ENCODE measurements around the gene NFATC2.

The NFATC2 gene

DNA sequence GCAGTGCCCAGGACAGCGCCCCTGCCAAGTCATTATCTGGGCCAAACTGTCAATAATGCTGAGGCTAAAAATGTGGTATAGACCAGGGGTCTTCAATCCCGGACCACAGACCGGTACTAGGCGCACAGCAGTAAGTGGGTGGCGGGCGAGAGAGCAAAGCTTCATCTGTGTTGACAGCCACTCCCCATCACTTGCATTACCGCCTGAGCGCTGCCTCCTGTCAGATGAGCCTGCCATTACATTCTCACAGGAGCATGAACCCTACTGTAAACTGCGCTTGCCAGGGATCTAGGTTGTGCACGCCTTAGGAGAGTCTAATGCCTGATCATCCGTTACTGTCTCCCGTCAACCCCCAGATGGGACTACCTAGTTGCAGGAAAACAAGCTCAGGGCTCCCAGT lies 91.0 kb downstream of the NFATC2 start:
- DNase-seq (ENCODE audit: low read depth in 3 of 3), result no peak

DNA sequence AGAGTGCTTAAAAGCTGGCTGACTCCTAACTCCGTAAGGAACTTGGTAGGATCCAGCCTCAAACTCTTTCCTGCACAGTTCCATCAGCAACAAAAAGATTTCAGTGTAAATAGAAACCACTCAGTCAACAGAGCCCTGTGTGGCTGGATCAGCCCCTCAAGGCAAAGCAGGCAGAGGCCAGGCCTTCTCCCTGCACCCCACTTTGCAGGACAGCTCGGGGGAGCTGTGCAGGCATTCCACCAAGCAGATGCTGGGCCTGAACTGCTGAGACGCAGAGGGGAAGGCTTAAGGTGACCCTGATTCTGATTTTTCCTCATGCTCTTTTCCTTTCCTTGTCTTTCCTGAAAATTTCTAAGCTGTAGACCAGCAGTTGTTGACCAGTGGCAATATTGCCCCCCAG lies 91.5 kb downstream of the NFATC2 start:
- DNase-seq (ENCODE audit: low read depth in 3 of 3), result no peak

DNA sequence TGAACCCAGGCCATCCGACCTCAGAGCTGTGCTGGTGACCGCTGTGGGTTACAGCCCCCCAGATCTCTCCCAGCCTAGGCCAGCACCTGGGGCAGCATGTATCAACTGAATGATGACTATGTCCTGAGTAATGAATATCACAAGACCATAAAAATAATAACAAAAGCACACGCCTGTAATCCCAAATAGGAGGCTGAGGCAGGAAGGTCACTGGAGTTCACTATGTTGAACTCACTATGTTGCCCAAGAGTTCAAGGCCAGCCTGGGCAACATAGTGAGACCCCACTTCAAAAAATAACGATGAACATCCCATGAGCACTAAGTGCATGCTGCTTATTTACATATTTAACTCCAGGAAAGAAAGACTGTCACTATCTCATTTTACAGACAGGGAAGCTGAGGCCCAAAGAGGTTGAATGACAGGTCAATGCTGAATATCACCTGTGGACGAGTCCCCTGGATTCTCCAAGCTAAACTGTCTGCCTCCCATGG lies 92.3 kb downstream of the NFATC2 start:
- DNase-seq (ENCODE audit: low read depth in 3 of 3), result no peak

DNA sequence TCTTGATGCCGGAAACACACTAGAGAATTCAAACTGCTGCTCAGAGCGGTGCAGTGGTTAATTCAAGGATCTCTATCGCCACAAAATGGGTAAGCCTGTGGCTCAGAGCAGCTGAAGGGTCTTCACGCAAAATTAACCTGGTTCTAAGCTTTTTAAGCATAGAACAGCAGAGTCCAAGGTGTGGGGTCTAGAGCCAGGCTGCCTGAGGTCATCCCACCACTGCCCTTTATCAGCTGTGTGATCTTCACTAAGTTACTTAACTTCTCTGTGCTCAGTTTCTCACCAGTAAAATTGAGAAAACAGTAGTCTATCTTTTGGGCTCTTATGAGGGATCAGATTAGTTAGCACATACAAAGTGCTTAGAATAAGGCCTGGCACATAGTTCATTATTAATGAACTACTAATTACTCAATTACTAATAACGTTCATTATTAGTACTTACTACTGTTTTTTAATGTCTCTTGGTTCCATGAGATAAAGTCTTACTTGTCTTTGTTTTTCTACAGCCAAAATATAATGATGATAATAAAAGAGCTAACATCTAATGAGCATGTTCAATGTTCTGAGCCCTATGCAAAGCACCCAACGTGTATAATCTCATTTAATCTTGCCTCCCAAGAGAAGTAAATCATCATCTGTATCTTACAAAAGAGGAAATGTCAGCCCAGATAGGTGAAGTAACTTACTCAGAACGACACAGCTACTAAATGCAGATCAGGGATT lies 92.9 kb downstream of the NFATC2 start:
- DNase-seq (ENCODE audit: low read depth in 3 of 3), result no peak

DNA sequence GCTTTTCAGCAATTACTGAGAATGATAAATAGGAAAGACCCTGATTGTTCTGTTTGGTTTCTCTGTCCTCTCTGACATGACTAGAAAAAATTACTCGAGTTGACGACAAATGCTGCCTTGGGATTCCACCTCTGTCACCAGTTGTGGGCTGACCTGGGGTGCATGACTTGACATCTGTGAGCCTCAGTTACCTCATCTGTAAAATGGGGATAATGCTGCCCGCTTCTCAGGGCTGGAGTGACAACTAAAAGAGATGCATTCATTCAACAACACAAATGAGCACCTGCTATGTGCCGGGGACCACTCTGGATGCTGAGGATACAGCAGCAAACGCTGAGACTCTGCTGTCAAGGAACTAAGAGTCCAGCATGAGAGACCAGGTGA lies 94.8 kb downstream of the NFATC2 start:
- DNase-seq (ENCODE audit: low read depth in 3 of 3), result no peak

DNA sequence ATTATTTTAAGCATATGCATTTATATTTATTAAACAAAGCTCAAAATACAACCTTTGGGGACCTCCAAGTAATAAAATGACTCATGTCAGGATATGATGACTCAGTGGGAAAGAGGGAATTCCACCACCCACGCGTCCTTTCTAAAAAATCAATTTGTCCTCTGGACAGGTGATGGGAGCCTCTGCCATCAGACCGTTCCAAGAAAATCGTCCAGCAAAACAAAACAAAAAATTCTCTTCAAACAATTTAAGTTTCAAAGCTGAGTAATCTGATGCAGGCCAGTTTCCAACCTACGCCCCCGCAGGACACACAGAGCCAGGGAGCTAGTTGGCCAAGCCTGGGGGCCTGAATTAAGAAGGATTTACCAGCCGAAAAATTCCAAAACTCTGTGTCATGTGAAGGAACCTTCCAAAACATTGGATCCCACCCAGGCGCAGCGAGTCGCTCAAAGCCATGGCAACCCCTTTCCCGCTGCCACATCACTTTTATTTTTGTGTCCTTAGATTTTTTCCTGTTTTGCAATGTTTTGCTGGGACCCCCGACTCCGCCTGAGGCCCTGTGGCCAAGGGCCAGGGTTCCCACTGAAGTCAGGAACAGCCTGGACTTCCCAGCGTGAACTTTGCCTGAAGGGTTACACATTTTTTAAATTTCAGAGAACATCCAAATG lies 95.3 kb downstream of the NFATC2 start:
- no peak for DNase-seq (ENCODE audit: low read depth in 3 of 3)

DNA sequence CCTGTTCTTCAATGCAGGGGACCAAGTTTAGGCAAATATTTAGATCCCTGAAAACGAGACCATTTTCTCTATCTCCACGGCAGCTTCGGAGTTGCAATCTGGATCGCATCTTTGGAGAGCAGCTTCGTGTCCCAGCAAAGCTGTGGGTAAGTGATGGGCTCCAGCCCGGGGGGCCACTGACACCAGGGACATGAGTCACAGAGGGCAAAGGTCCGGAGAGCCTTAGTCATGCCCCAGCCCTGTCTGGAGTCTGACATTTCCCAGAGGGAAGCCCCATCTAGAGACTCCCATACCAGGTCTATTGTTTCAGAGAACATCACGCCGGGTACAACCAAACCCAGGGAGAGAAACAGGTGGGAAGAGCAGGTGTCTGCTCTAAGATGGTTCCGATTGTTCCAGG lies 95.9 kb downstream of the NFATC2 start:
- no peak for DNase-seq (ENCODE audit: low read depth in 3 of 3)

DNA sequence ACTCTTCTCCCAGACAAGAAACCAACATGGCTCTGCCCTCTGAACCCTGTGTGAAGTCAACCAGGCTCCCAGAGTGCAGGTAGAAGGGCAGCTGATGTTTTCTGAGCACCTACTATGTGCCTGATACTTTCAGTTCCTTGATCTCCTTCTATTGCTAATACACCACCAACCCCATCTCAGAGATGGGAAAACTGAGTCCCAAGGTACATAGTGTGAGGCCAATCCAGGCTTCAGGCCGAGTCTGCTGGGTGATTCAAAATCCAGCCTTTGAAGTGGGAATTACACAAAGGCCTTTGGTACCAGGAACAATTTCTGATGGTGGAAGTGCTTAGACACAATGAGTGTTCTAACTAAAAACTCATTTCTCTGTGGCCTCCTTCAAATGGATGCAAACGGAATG lies 96.3 kb downstream of the NFATC2 start:
- no peak for DNase-seq (ENCODE audit: low read depth in 3 of 3)

DNA sequence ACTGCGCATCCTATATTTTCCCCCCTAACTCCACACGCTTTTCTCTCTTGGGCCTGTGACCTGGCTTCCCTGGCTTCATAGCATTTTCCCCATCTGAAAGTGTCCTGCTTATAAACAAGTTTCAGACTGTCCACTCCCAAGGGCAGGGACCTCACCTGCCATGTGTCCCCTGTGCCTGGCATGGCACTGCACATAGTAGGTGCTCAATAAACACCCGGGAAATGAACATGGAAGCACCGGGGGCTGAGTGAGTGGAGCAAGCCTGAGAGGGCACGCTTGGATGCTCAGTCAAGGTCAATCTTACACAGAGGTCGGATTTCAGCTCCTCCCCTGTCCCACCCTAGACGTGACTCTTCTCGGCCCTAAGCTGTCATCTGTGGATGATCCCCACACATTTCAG lies 96.9 kb downstream of the NFATC2 start:
- DNase-seq (ENCODE audit: low read depth in 3 of 3), result no peak

DNA sequence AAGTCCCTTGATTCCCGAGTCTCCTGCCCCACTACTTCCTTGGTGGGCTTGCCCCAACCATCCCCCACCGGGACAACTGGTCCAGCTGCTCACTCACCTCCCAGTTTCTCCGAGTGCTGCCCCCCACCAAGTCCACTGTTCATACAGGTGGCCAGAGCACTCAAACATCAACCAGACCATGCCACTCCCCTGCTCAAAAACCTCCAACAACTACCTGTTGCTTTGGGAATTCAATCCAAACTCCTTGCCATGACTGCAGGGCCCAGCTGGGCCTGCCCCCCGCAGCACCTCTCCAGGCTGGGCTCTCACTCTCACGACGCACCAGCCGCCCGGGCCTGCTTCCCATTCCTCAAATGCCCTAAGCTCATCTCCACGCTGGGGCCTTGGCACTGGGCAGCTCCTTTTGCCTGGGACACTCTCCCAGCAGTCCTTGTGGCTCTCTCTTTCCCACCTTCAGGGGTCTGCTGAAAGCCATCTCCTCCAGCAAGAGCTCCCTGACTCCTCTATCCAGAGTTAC lies 97.5 kb downstream of the NFATC2 start:
- no peak for DNase-seq (ENCODE audit: low read depth in 3 of 3)

DNA sequence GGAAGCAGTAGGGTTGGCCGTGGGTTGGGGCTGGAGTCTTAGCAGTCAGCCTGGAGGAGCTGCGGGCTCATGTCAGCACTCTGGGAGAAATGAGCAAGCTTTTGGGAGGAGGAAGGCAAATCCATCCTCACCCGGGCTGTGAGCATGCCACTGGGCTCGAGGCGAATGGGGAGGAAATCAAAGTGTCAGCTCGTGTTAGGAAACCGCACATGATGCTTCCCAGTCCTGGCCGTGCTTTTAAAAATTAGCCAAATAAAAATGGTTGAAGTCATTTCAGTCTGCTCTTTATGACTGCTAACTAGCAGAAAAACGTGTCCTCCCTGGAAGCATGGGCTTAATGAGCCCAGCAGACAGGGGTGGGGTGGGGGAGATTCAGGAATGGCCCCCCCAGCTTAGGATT lies 98.1 kb downstream of the NFATC2 start:
- DNase-seq (ENCODE audit: low read depth in 3 of 3), result no peak

DNA sequence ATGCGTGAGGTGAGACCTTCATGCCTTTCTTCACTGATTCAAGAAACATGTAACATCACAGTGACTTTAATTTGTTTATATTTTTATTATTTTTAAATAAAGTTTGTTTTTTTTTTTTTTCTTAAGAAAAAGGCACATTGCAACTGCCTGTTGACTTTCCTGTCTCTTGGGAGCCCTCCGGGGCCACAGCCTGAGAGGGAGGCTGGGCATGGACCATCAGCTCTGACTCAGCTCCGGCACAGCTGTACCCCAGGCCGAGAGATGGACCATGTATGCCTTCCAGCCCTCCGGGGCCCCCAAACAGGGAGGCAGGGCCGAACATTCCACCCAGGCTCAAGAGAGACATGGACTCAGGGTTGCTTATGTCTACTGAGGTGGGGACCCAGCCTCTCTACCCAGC lies 99.9 kb downstream of the NFATC2 start:
- no peak for DNase-seq (ENCODE audit: low read depth in 3 of 3)

DNA sequence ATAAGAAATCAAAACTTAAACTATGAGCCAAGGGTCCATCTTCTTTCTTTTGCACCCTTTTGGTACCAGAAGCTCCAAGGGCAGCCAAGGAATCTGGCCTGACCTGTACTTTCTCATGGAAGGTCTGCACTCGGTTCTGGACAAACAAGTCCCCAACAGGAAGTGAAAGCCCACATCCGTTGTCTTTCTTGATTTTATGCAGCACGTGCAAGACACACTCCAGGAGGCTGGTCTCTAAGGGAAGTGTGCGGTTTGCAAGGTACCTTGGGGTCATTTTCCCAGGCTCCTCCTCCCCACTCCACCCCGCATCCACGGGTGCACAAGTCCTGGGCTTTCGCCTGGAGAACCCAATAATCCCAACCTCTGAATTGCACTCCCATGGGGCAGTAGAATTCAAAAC lies 101.9 kb downstream of the NFATC2 start:
- no peak for DNase-seq (ENCODE audit: low read depth in 3 of 3)

DNA sequence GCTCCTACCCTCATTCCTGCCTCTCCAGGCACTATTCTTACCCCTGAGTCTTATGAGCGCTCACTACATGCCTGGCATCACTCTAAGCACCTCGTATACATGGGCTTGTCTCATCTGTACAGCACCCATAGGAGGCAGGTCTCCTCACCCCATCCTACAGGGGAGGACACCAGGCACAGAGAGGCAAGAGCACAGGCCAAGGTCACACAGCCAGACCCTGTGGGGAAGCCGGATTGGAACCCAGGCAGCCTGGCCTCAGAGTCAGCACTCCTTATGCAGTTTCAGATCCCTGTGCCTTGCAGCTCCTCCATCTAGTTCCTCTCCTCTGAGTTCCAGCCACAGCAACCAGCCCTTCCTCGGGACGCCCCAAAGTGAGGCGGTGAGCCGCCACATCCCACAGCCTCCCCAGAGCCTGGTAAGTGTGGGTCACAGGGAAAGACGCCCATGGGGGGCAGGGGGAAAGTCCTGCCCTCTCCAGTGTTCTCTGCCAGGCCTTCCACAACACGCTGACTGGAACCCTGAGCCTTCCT lies 103.3 kb downstream of the NFATC2 start:
- DNase-seq (ENCODE audit: low read depth in 3 of 3), result no peak

DNA sequence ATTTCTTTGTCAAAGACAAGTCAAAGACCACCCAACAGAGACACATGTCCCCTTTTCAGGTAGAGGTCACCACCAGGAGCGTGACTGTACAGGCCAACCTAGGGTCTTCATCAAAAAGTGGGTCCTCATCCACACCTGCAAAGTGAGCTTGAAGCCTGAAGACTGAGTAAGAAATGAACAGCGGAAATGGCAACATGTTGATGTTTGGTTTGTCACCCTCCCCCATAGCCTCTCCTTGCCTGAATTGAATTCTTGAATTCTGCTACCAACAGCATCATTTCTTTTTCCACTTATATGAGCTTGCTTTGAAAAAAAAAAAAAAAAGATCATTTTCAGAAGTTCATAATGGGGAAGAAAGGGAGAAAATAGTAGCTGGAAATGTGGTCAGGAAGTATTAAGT lies 104.4 kb downstream of the NFATC2 start:
- DNase-seq (ENCODE audit: low read depth in 3 of 3), result no peak

DNA sequence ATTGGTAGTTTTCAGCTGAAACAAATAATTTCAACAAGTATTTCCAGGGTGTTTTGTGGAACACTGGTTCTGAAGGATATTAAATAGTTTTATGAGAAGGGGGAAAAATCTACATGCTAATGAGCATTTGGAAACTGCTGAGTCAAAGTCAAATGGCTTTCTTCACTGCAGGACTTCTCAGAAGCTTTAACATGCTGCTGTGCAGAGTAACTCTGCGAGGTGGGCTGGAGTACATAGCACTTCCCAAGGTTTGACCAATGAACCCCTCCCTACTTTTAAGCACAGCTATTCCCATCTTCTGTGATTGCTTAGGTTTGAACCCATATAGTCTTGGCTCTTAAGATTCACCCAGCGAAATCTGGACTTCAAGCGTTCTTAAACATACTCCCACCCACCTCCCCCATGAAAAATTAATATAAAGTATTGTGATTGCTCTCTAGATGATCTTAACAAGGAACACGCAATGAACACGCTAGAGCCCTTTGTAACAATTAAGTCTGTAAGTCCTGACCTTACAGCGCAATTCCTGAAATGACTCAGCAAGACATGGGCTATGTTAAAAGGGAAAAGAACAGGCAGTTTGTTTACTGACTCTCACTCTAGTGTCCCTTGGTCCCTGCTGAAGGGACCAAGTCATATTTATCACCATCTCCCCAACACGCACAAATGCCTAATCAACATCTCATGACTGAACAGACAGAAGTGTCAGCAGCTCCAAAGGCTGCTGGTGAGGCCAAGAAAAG lies 105.2 kb downstream of the NFATC2 start:
- no peak for DNase-seq (ENCODE audit: low read depth in 3 of 3)

DNA sequence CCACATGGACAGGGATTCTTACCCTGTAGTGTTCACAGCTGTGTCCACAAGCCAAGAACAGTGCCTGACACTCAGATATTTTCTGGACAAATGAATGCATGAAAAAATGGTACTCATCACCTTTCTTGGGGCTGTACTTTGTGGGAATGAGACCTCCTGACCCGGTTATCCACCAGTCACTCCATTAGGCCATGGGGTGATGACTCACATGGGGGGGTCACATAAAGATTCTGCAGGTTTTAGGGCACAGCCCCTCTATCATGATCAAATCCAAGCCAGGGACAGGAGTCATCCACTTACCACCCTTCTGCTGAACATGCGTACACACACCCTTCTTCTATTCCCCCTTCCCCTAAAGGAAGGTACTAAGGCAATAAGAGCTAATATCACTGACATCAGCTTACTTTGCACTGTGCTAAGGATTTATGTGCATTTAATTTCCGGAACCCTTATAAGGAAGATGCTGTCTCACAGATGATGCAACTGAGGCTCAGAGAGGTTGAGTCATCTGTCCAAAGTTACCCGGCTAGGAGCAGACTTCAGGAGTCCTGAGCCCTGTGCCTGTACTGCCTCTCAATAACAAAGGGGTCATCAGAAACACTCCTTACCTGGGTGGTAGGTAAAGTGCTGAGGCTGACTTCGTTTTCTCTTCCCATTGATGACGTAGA lies 107.8 kb downstream of the NFATC2 start:
- no peak for DNase-seq (ENCODE audit: low read depth in 3 of 3)

DNA sequence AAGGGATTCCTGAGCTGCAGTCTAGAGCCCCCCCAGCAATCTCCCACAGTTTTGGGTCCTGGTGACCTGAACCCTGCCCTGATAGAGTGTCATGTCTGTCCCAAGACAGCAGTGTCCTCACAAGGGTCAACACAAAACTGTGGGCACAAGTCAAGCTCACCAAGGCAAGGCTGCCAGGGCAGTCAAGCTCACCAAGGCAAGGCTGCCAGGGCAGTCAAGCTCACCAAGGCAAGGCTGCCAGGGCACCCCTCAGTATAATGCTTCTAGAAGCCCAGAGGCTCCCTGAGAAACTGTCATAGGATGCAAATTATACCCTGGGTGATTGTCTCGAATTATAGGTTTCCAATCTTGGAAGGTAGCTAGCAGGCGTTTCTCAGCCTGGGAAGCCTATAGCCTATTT lies 108.5 kb downstream of the NFATC2 start:
- DNase-seq (ENCODE audit: low read depth in 3 of 3), result no peak

DNA sequence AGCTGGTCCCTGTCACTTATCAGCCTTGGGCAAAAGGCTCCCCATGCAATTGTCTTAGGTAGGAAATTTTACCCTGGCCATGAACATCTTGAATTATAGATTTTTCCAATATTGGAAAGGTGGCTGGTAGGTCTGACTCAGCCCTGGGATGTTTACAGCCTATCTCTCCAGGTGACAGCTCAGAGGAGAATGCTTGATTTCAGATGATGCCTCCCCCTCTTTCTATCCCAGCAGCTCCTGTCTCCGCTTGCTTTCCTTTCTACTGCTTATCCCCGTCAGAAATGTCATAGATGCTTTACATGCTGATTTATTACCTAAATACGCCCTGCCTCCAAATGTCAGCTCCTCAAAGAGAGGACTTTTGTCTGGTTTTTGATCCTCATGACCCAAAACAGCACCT lies 109.6 kb downstream of the NFATC2 start:
- DNase-seq (ENCODE audit: low read depth in 3 of 3), result no peak

DNA sequence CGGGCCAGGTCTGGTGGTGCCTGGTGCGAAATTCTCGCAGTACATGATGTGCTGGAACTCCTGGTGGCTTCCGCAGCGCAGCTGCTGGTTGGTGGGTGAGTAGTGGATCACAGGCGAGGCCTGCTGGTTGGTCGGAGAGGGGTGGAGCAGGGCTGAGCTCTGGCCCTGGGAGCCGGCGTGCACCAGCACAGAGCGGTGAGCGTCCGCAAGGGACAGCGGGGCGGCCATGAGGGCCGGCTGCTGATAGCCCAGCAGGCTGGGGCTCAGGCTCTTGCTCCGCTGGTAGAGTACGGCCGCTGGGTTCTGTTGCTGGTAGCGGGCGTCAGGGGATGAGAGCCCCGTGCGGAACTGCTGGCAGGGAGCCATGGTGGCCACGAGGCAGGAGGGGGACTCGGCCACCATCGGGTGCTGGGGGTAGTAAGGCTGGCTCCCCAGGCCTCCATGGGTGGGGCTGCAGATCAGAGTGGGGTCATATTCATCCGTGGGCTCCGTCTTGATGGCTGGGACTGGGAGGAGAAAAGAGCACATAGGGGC lies 110.2 kb downstream of the NFATC2 start:
- no peak for DNase-seq (ENCODE audit: low read depth in 3 of 3)

DNA sequence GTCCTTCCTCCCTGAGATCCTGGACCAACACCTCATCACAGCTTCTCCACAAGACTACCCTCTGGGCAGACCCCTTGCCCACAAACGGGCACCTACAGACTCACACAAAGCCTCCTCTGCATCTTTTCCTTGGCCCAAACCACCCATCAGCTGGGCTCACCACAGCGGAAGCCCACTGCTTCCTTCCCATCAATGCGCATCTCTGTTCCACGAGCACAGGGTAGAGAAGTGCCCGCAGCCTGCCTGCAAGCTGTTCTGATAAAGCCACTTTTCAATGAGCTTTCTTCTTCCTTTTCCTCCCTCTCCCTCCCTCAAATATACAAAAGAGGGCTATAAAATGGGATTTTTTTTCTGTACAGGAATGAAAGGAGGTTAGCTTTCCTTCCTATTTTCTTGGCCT lies 111.2 kb downstream of the NFATC2 start:
- DNase-seq (ENCODE audit: low read depth in 3 of 3), result no peak
